GM21381 (cell line): ENCODE data around the gene DCST2.

Experiments used
- ATAC-seq: cut with Tn5 transposase; IDR thresholded peaks from one replicate; pipeline ENCODE4 v1.9.1; 2021; ENCODE audit warnings: mild to moderate bottlenecking, moderate library complexity; ENCODE audit not compliant: unreplicated experiment

Gene DCST2

DNA sequence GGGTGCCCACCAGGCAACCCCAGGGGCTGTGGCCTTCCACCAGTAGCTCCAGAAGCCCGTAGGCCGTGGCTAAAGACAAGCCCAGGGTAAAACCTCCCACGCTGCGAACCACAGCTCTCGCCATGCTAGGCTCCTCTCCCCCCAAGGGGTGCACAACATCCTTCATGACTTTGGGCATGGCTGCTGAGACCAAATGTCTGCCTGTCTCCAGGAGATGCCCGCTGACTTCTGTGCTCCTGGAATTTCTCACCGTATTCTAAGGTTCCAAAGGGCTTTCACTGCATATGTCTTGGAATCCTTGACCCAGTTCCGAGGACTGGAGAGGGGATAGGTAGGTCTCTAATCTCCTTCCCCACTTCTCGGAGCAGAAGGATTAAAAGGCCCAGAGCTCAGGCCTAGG is at the start of gene DCST2, which contains the start of gene DCST1:
Gene DCST2 (minus strand): TSS at position 258 of the 400 bp plus-strand sequence. CDS start 80 bp downstream, at position 178.
Gene DCST1 (plus strand): TSS at position 301 of the 400 bp plus-strand sequence. CDS start 213 bp downstream, outside the sequence.
- ATAC-seq, result no peak

DNA sequence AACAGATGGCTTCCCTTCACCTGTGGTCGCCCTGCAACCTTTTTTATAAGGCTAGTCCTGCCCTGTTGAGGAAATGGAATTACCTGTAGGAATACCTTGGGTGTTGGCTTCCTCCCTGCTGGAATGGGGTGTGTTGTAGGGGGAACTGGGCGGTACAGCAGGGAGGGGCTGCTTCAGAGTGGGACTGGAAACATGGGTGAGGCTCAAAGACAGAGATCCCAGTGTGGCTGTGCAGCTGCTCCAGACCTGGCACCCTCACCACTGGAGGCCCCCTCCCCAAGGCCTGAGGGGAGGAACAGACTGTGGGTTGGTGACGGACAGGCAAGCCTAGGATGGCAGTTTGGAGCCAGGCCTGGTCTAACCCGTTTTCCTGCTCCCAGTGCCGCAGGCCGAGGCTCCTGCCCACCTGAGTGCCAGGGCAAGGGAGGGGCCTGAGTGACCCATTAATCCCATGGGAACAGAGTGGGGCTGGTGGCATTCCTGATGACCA is 49.5 kb upstream of the DCST2 start:
- ATAC-seq, result no peak

DNA sequence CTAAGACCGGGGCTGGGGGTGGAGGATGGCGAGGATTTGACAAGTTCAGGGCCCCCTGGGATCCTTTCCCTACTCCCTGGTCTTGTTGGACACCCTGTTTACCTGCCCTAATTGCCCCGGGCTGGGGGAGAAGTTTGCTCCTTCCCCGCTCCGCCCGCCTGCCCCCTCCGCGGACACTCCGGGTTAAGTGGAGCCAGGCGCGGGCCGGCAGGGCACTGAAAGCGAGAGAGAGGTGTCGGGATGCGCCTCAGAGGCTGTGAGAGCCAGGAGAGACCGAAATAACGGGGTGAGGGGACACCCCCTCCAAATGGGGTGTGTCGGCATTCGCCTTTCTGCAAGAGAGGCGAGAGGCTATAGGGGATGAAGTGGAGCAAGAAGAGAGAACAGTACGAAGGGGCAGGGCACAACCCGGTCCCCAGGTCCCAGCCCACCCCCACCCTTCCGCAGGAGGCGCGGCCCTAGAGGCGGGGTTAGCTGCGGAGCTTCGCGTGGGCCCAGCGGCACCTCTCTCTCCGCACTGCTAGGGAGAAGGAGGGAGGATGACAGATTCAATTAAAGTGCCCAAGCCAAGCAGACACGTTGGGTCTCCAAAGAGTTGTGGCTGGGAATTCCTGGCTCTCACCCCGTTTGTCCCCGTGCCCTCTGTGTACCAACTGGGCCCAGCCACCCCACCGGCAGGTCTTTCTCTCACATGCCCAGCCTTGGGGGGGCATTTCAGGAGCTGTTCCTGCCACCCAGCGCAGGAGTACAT is 48.9 kb upstream of the DCST2 start:
- no peak for ATAC-seq

DNA sequence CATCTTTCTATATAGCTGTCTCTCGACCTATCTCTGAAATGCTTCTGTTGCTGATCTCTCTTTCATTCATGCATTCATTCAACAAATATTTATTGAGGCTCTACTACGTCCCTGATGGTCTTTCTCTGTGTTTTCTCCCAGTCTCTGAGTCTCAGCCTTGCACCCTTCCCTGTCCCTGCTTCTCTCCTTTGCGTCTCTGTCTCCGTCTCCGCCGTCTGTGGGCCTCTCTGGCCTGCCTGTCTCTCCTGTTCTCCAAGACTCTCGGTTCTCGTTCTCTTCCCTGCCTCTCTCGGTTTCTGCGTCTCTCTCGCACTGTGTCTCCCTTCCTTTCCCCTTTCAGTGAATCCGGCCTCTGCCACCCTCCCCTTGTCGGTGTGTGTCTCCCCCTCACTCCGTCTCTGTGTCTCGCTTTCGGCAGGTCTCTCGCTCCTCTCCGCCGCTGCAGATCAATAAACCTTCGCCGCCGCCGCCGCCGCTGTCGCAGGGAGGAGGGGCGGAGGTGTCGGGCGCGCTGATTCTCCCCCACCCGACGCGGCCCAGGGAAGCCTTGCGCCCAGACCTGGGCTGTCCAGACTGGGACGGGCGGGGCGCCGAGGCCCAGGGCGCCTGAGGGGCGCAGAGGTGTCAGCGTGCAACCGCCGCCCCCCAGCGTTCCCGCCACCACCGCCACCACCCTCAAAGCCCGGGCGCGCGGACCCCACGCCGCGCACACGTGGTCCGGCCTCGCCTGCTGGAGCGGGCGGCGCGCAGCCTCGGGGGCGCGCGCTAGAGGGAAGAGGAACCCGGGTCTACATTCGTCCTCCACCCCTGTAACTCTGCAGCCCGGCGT is 48.1 kb upstream of the DCST2 start:
- ATAC-seq, result no peak

DNA sequence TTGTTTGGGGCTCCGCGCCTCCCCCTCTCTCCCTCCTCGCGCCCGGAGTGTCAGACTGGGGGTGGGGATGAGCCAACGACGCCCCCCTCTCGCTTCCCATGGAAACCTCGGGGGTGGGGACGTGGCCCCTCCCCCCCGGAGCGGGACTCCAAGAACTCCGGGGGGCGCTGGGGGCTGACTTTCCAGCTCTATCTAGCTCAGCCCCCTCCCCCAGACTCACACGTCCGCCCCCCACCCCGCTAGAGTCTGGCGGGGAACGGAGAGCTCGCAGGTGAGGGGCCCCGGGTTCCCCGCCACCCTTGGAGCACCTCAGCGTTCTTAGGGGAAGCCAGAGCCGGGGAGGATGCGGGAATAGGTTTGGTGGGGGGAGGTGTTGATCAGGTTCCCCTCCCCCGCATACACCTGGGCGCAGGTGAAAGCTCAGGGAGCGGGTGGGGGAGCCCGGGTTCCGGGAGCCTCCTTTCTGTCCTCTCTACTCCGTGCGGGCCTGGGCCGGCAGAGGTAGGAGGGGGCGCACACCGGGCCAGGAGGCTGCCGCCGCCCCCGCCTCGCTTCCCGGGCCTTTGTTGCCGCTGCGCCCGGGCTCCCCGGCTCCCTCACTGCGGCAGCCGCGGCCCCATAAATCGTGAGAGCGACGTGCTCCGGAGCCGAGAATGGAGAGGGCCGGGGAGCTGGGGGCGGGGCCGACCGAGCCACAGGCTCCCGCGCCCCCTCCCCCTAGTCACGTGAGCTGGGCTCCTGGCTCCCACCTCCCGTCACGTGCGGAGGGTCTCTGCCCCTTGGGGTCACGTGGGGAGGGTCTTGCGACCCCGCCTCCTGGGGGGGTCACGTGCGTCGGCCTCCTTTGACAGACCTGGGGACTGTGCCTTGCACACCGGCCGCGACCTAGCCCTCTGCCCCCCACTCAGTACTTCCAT is 47.0 kb upstream of the DCST2 start:
- no peak for ATAC-seq

DNA sequence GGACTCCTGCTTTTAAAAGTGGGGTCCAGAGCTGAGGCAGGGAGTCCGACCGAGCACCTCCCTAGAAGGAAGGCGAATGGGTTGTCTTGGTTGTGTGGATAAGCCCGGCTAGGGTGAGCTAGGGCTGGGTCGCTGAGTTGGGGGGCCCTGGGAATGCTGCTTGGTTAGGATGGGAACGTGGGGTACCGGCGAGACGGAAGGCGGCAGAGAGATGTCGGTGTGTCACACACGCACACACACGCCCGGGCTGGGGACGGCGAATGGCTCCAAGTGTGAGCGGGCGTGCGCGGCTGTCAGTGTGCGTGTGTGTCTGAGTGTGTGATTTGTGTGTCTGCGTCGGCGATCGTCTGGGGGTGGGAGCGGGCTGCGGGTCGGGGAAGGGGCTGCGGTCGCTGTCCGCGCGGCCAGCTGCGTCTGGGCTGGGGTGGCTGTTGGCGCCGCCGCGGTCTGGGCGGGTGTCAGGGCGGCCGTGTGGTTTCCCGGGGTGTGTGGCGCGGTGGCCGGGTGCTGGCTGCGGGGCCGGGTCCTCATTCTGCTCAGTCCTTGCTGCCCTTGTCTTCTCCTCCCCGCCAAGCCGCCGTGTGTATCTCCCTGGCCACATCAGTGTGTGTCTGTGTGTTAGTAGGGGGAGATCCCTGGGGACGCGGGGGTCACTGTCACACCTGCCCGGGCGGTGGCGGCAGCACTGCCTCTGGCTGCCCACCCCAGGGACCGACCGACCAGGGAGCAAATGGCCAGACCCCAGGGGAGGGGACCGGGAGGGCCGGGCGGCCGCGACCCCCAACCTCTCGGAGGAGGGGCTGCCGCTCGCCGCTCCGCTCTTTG is 46.1 kb upstream of the DCST2 start:
- no peak for ATAC-seq

DNA sequence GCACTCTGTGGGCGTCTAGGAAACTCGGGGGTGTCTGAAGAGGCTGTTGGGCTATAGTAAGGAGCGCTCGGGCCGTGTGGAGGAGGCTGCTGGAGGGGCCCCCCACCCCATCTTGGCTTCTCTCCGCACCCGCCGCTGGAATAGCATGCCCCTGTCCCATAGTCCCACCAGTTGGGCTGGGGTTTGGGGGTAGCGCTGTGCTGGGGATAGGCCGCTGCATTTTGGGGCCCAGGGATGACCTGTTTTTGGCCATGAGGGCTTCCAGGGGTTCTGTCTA is 45.6 kb upstream of the DCST2 start:
- ATAC-seq, result no peak

DNA sequence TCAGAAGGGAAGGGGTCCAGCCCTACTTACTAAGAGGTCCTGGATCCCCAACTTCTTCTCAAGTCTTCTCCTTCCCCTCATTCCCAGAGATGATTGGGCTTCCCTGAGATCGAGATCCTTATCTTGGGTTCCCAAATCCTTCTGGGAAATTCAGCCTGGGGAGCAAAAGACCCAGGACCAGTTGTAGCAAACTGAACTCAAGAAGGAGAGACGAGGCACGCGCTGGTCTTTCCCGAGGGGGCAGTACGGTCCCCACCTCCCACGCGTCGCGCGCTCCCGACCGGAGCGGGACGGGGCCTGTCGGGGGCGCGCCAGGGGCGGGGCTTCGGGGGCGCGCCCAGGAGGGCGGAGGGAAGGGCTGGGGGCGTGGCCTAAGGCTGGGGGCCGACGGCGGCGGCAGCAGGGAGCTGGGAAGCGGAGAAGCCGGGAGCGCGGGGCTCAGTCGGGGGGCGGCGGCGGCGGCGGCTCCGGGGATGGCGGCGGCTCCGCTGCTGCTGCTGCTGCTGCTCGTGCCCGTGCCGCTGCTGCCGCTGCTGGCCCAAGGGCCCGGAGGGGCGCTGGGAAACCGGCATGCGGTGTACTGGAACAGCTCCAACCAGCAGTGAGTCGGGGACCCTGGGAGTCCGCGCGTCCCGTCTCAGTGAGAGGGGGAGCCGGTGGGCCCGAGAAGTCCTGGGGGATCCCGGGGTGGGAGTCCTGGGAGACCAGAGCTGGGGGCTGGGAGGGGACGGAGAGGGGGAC is 45.1 kb upstream of the DCST2 start, which contains the start of gene EFNA3:
Gene EFNA3 (plus strand): TSS at position 369 of the 741 bp plus-strand sequence. CDS start 105 bp downstream, at position 474.
- no peak for ATAC-seq

DNA sequence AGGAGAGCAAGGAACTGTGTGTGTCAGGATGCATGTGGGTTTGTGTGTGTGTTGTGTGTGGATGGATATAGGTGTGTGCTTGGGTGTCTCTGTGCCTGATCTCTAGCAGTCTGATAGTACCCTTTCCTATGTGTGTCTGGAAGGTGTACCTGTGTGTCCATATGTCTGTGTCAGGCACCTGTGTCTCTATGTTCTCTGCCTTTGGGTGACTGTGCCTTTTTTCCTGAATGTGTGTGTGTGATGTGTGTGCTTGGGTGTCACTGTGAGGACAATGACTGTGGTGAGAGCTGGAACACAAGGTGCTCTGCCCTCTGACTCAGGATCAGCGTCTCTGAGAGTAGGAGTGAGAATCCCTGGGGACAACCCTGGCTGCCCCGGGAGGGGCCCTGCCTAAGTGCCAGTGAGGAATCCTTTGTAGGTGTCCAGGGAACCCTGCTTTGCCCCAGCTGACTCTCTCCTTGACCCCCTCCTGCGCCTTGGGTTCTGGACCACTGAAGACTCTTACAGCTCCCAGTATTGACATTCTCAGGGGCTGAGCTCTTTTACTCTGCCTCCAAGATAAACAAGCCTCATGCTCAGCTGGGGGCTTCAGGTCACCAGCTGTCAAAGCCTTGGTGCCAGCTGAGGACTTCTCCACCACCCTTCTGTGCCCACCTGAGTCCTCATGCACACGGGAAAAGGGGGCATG is 44.3 kb upstream of the DCST2 start:
- no peak for ATAC-seq

DNA sequence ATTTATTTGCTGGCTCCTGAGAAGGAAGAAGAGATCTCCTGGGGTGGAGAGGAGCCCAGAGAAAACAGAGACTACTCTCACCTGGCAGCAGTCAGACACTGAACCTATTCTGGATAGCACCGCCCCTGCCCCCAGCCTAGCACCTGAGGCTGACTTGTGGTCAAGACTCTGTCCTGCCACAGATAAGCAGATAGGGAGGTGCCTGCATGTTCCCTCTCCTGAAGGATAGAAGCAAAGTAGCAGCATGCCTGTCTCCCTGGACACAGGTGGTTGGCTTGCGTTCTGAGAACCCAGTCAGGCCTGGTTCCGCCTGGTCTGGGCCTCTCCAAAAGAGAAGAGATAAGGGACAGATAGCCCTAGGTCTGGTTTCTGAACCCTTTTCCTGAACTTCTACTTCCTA is 43.8 kb upstream of the DCST2 start:
- ATAC-seq, result no peak

DNA sequence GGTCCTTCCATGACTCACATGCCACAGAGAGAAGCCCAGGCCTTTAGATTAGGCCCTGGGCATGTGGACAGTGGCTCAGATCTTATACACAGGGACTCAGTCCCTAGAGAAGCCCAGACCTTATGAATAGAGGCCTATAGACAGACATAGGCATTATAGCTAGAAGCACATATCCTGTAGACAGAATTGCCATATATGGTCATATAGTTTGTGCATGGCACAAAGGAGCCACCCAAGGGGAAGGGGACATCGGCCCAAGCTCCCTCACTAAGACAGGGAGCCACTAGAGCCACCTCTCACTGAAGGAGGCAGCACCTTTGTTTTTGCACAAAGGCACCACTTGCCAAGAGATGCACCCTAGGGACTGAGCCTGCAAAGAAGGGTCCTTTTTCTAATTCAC is 42.8 kb upstream of the DCST2 start:
- no peak for ATAC-seq

DNA sequence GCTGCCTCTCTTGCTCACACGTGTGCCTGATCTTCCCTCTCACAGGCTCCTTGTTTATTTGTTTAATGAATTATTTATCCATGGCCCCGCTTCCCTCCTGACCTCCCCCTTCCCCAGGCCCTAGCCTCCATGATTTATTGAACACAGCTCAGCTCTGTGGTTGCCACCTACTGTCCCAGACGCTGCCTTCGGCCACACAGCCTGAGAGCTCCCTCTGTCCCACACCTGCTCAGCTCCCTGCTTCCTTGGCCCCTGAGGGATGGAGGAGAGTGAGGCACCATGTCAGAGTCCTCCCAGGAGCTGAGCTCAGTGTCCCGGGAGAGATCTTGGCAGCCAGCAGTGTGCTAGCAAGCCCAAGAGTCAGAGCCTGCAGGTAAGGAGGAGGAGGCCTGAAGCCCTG is 42.0 kb upstream of the DCST2 start:
- no peak for ATAC-seq

DNA sequence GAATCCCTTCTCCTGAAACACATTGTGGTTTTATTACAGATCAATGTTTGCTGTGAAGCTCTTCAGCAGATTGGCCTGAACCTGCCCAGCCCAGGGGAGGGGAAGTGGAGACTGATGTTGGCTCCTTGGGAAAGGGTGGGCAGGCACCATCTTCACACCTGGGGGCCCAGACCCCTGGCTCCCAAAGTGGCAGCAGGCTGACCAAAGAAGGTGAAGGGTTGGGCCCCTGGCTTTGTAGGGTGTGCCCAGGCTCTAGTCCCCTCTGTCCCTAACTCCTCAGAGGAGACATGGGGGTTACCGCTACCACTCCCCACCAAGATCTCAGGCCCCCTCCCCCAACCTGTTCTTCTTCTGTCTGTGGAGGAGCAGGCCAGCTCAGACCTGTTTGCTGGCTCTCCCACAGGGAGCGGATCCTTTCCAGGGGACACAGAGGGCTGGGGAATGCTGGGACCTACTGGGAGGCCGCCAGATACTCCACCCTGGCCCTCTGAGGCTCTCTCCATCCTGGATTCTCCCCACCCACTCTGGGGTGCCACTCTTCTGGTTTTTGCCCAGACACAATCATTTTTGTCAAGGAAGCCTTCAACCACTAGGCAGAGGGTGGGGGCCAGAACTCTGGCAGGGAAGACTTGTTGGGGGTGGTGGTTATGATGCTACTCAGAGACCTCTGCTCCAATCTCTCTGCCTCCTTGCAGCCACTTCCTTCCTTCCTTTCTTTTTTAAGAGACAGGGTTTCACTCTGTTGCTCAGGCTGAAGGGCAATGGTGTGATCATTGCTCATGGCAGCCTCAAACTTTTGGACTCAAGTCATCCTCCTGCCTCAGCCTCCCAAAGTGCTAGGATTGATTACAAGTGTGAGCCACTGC is 40.0 kb upstream of the DCST2 start:
- ATAC-seq, result no peak

DNA sequence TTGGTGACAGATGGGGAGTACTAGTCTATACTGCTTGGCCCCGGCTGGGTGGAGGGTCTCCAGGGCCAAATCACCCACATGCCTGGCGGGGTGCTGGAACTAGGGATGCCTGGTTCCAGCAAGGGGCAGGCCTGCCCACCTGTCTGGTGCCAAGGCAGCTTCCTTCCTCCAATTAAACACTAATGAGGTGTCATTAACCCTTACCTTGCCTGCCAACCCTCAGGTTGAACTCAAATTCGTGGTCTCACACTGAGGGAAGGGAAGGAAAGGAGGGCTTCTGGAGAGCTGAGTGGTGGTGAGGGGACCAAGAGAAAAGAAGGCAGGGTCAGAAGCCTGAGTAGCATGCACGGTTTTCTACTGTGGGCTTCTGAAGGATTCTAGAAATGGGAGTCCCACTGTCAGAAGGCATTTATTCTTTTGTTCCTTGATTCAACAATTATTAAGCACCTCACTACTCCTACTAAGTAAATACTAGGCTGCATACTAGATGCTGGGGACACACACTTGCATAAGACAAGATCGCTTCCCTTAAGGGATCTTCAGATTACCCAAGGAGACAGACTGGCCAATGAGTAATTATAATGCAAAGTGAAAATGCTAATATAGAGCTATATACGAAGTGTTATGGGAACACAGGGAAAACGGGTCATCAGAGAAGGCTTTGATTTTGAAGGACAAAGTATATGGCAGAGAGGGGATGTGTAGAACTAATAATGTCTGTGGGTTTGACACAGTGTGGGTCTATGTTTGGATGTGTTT is 39.1 kb upstream of the DCST2 start:
- no peak for ATAC-seq

DNA sequence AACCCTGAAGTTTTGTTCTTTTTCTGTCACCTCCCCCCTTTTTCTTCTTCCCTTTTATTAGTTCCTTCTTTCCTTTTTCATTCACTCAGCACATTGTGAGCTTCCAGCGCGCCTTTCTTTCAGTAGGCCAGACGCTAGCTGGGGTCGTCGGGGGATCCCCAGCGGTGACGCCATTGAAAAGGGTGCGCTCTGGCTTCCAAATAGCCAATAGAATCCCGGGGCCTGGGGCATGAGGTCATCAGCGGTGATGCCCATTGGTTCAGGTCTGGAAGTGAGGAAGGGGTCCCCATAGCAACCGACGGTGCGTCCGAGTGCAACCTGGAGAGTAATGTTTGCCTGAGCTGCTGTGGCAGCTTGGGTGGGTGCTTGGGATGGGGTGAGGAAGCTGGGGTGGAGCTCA is 38.1 kb upstream of the DCST2 start:
- no peak for ATAC-seq

DNA sequence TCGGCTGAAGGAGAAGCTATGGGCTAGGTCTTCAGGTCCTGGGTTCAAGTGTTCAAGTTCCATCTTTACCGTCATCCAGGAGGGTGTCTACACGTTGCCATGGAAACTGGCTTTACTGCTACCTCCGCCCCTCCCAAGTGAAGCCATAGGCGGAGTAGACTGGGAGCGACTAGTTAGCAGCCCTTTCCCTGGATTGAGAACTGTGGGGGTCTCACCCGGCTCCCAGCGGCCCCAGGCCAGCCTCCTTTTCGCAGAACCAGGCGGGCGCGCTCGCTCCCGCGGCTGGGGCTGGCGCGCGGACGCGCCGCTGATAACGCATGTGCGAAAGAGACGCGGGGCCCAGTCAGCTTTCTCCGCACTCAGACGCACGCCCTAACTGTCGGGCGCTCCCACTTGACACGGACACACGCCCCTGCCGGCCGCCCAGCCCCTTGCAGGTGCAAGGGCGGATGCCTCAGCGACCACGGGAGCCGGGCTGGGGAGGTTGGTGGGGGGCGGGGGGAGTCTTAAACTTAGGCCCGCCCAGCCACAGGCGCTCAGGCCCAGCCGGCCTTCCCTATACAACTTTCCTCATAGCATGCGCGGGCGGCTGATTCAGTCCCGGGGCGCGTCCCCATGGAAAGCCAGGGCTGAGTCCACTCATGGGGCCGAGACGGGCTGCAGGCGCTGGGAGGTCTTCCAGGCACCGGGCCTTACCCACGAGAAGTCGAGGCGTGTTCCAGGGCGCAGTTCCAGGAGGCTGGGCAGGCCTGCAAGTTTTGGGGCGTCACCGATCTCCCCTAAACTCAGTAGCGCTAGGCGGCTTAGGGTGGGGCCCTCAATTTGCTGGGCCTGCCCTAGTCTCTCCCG is 37.4 kb upstream of the DCST2 start:
- ATAC-seq, result peak; percentile 78
